ENCODE results near the gene UQCRQ. TPM values are rescaled to one million over a fixed set of nuclear protein-coding genes. Genes with fewer than 3 reads are reported as not detected.
A peak's percentile ranks its signal among the peaks of the same experiment; 100 is the strongest.

Gene UQCRQ
- total and polyA plus RNA-seq, 2 of the 13 experiments (the other 11 are each of a cell fraction or from before 2014, with no cell fraction given), result 257 to 575 TPM

DNA sequence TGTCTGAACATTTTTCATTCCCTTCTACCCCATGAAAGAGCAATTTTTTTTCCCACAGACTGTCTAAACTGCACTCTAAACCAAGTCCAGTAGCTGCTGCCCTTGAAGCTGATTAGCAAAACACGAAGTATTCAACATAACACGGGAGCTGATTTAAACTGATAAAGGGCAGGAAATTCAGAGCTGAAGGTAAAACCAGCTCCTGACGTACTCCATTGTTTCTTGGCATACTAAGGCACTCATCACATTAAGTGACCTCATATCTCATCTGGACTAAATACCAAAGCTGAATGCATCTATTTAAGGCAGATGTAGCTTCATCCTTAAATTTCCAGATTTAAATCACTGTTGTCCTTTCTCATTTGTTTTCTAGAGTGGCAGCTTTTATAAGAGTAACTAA lies 12.1 kb upstream of the UQCRQ start (continued):
- no peak for TF ChIP-seq SOX13 (IDR thresholded peaks at IDR 0.05)
- TF ChIP-seq SOX13 (CRISPR knock-in tag; conservative IDR thresholded peaks at IDR 0.05 in 1 of 2, IDR thresholded peaks at IDR 0.05 in 1 of 2), result 0 out of 4 replicates have a peak, but pooled peaks of 1 of the 2 experiments have one; percentile 13
- TF ChIP-seq, protein P1, sequence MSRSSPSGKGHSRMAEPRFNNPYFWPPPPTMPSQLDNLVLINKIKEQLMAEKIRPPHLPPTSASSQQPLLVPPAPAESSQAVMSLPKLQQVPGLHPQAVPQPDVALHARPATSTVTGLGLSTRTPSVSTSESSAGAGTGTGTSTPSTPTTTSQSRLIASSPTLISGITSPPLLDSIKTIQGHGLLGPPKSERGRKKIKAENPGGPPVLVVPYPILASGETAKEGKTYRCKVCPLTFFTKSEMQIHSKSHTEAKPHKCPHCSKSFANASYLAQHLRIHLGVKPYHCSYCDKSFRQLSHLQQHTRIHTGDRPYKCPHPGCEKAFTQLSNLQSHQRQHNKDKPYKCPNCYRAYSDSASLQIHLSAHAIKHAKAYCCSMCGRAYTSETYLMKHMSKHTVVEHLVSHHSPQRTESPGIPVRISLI (CRISPR knock-in tag; IDR thresholded peaks at IDR 0.05; ENCODE audit: borderline replicate concordance), result 0 out of 2 replicates have a peak, but pooled peaks have one; percentile 32
- TF ChIP-seq ZNF550 (CRISPR knock-in tag; IDR thresholded peaks at IDR 0.05; ENCODE audit: borderline replicate concordance), result no peak
- TF ChIP-seq ZNF530 (CRISPR knock-in tag; IDR thresholded peaks at IDR 0.05; ENCODE audit: low read depth), result no peak
- TF ChIP-seq DPF2 (CRISPR knock-in tag; IDR thresholded peaks at IDR 0.05; ENCODE audit: borderline replicate concordance, low read depth), result no peak
- no peak for TF ChIP-seq ZNF329 (CRISPR knock-in tag; IDR thresholded peaks at IDR 0.05; ENCODE audit: low read depth)
- TF ChIP-seq ZNF136 (CRISPR knock-in tag; IDR thresholded peaks at IDR 0.05; ENCODE audit: low read depth), result no peak
- TF ChIP-seq HNF4A (CRISPR knock-in tag; IDR thresholded peaks at IDR 0.05), result peak; percentile 33; the same call in 1 of the 2 replicates
- no peak for TF ChIP-seq ZC3H13 (CRISPR knock-in tag; IDR thresholded peaks at IDR 0.05)
- TF ChIP-seq, protein P2, sequence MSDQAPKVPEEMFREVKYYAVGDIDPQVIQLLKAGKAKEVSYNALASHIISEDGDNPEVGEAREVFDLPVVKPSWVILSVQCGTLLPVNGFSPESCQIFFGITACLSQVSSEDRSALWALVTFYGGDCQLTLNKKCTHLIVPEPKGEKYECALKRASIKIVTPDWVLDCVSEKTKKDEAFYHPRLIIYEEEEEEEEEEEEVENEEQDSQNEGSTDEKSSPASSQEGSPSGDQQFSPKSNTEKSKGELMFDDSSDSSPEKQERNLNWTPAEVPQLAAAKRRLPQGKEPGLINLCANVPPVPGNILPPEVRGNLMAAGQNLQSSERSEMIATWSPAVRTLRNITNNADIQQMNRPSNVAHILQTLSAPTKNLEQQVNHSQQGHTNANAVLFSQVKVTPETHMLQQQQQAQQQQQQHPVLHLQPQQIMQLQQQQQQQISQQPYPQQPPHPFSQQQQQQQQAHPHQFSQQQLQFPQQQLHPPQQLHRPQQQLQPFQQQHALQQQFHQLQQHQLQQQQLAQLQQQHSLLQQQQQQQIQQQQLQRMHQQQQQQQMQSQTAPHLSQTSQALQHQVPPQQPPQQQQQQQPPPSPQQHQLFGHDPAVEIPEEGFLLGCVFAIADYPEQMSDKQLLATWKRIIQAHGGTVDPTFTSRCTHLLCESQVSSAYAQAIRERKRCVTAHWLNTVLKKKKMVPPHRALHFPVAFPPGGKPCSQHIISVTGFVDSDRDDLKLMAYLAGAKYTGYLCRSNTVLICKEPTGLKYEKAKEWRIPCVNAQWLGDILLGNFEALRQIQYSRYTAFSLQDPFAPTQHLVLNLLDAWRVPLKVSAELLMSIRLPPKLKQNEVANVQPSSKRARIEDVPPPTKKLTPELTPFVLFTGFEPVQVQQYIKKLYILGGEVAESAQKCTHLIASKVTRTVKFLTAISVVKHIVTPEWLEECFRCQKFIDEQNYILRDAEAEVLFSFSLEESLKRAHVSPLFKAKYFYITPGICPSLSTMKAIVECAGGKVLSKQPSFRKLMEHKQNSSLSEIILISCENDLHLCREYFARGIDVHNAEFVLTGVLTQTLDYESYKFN (CRISPR knock-in tag; conservative IDR thresholded peaks at IDR 0.05), result peak; percentile 18; the same call in 1 of the 2 replicates
- no peak for TF ChIP-seq ZMAT3 (CRISPR knock-in tag; conservative IDR thresholded peaks at IDR 0.05)
- TF ChIP-seq ZNF546 (CRISPR knock-in tag; conservative IDR thresholded peaks at IDR 0.05), result no peak
- TF ChIP-seq ZKSCAN5 (CRISPR knock-in tag; IDR thresholded peaks at IDR 0.05), result no peak
- no peak for TF ChIP-seq TOE1 (CRISPR knock-in tag; IDR thresholded peaks at IDR 0.05)
- TF ChIP-seq ZNF792 (CRISPR knock-in tag; IDR thresholded peaks at IDR 0.05), result 0 out of 2 replicates have a peak, but pooled peaks have one; percentile 26
- no peak for TF ChIP-seq MEIS2 (CRISPR knock-in tag; IDR thresholded peaks at IDR 0.05)
- no peak for TF ChIP-seq ZNF672 (CRISPR knock-in tag; IDR thresholded peaks at IDR 0.05)
- TF ChIP-seq ZNF746 (CRISPR knock-in tag; IDR thresholded peaks at IDR 0.05), result no peak
- TF ChIP-seq PLRG1 (conservative IDR thresholded peaks at IDR 0.05), result no peak
- TF ChIP-seq MIER3 (CRISPR knock-in tag; IDR thresholded peaks at IDR 0.05; ENCODE audit: borderline replicate concordance), result no peak
- no peak for TF ChIP-seq SOX6 (IDR thresholded peaks at IDR 0.05)
- peak; percentile 8; the same call in 1 of the 2 replicates for TF ChIP-seq SOX6 (CRISPR knock-in tag; IDR thresholded peaks at IDR 0.05)
- no peak for TF ChIP-seq ZNF225 (CRISPR knock-in tag; IDR thresholded peaks at IDR 0.05)
- no peak for TF ChIP-seq ARNT2 (CRISPR knock-in tag; IDR thresholded peaks at IDR 0.05; ENCODE audit: low read depth)
- no peak for TF ChIP-seq ZFX (CRISPR knock-in tag; IDR thresholded peaks at IDR 0.05; ENCODE audit: low read depth)
- no peak for TF ChIP-seq ZFP37 (CRISPR knock-in tag; IDR thresholded peaks at IDR 0.05; ENCODE audit: borderline replicate concordance)
- no peak for TF ChIP-seq ZFAT (CRISPR knock-in tag; conservative IDR thresholded peaks at IDR 0.05)
- no peak for TF ChIP-seq PAF1 (CRISPR knock-in tag; IDR thresholded peaks at IDR 0.05)
- TF ChIP-seq ZFP1 (CRISPR knock-in tag; IDR thresholded peaks at IDR 0.05), result no peak
- no peak for TF ChIP-seq ZNF207 (IDR thresholded peaks at IDR 0.05; ENCODE audit: borderline replicate concordance)
- TF ChIP-seq SIX4 (CRISPR knock-in tag; IDR thresholded peaks at IDR 0.05), result no peak
